Muscle of leg (tissue), 11 donors: Measurements from ENCODE around the gene TNIK. TPM values are rescaled to one million over a fixed set of nuclear protein-coding genes. Genes with fewer than 3 reads are reported as not detected.

Experiments used
- DNase-seq: peaks from one replicate; pipeline ENCODE4 v3.0.0; 2013
- H3K27ac ChIP-seq: one replicate; pipeline ENCODE4 v1.5.1; 2013; ENCODE audit warnings: mild to moderate bottlenecking, low read length, control low read depth
- H3K27me3 ChIP-seq: one replicate; pipeline ENCODE4 v1.6.1; 2013; ENCODE audit warnings: low read length; ENCODE audit not compliant: control insufficient read depth, insufficient read depth
- H3K36me3 ChIP-seq: one replicate; pipeline ENCODE4 v1.6.1; 2013; ENCODE audit warnings: low read length; ENCODE audit not compliant: control insufficient read depth, insufficient read depth
- H3K4me1 ChIP-seq: one replicate; pipeline ENCODE4 v1.6.1; 2013; ENCODE audit warnings: low read length; ENCODE audit not compliant: control insufficient read depth, insufficient read depth
- H3K4me3 ChIP-seq: one replicate; pipeline ENCODE4 v1.5.1; 2013; ENCODE audit warnings: low read length, control low read depth
- H3K9me3 ChIP-seq: replicated peaks from 2 replicates; pipeline ENCODE4 v1.6.1; 2013; ENCODE audit warnings: low read depth, low read length; ENCODE audit not compliant: control insufficient read depth
- WGBS: methylation state at CpG from one replicate; pipeline ENCODE4 v1.1.5; 2013; ENCODE audit warnings: missing lambda C conversion rate; ENCODE audit not compliant: insufficient coverage; 5-methylcytosine and 5-hydroxymethylcytosine counted together
- polyA plus RNA-seq, 8 donors: library from polyadenylated mRNA; unstranded; fragments of 120-200 nt; gene quantifications; one replicate each; pipeline versions ENCODE4 v1.2.1 to v1.2.3, GENCODE V29; 2013; ENCODE audit warnings: inconsistent platforms in 1 of 8, low replicate concordance in 1 of 8; ENCODE audit not compliant: insufficient read length in 8 of 8, insufficient read depth in 1 of 8
- total RNA-seq: library from RNA; stranded (reverse); fragments of 120-200 nt; gene quantifications from one replicate; pipeline ENCODE4 v1.2.4, GENCODE V29; 2013

Gene TNIK
- total and polyA plus RNA-seq, 9 donors: 26.1 to 46.0 (median 33.6) TPM

- Histone ChIP-seq H3K27ac (no peak overlapping the region), H3K36me3 (no peaks in the 10 kb centered on the region), H3K4me1 (peaks cover 4% of the 10 kb centered on the region), H3K9me3 (no peaks in the 10 kb centered on the region), H3K27me3 (no peaks in the 10 kb centered on the region), H3K4me3 (no peak overlapping the region)
- 76% methylated on average over 3 of the region's 4 CpGs for WGBS
- no peak for DNase-seq
These were observed 277.2 kb downstream of the TNIK start for GRCh38 chr3:171183042-171183441.

GRCh38 chr3:171181907-171182690, 278.1 kb downstream of the TNIK start:
- Histone ChIP-seq H3K27me3 (no peaks in the 10 kb centered on the region), H3K27ac (no peak overlapping the region), H3K9me3 (no peaks in the 10 kb centered on the region), H3K4me3 (no peak overlapping the region), H3K4me1 (peaks cover 2% of the 10 kb centered on the region), H3K36me3 (no peaks in the 10 kb centered on the region)
- no peak for DNase-seq
- WGBS: 79% methylated on average over 1 of the region's 4 CpGs

- H3K9me3 ChIP-seq: no peaks in the 10 kb centered on the region
- H3K4me1 ChIP-seq: peaks cover 6% of the 10 kb centered on the region
- H3K27ac ChIP-seq: no peak overlapping the region
- H3K27me3 ChIP-seq: no peaks in the 10 kb centered on the region
- no peak overlapping the region for H3K4me3 ChIP-seq
- no peak for DNase-seq
- H3K36me3 ChIP-seq: peaks cover 3% of the 10 kb centered on the region
These were observed 281.5 kb downstream of the TNIK start for GRCh38 chr3:171178714-171179113.

- Histone ChIP-seq H3K9me3 (no peaks in the 10 kb centered on the region), H3K4me3 (no peak overlapping the region), H3K4me1 (peaks cover 4% of the 10 kb centered on the region), H3K36me3 (peaks cover 8% of the 10 kb centered on the region), H3K27ac (no peak overlapping the region), H3K27me3 (no peaks in the 10 kb centered on the region)
- no CpG with 5 or more reads among the region's 2 CpGs for WGBS
- DNase-seq: no peak
These were observed 282.7 kb downstream of the TNIK start for GRCh38 chr3:171177553-171177952.

- Histone ChIP-seq H3K27ac (no peak overlapping the region), H3K4me1 (peaks cover 4% of the 10 kb centered on the region), H3K9me3 (no peaks in the 10 kb centered on the region), H3K4me3 (no peak overlapping the region), H3K27me3 (no peaks in the 10 kb centered on the region), H3K36me3 (peaks cover 8% of the 10 kb centered on the region)
- DNase-seq: no peak
- 94% methylated on average over 2 of the region's 3 CpGs for WGBS
These were observed 283.1 kb downstream of the TNIK start for GRCh38 chr3:171177056-171177455.

- DNase-seq: no peak
- WGBS: 90% methylated on average over 2 of the region's 5 CpGs
- Histone ChIP-seq H3K36me3 (peaks cover 12% of the 10 kb centered on the region), H3K27ac (no peak overlapping the region), H3K27me3 (no peaks in the 10 kb centered on the region), H3K4me3 (no peak overlapping the region), H3K4me1 (peaks cover 4% of the 10 kb centered on the region), H3K9me3 (no peaks in the 10 kb centered on the region)
These were observed 283.8 kb downstream of the TNIK start for GRCh38 chr3:171176244-171176933.

- H3K9me3 ChIP-seq: no peaks in the 10 kb centered on the region
- no peaks in the 10 kb centered on the region for H3K27me3 ChIP-seq
- H3K4me1 ChIP-seq: peaks cover 4% of the 10 kb centered on the region
- peak; percentile 56 for DNase-seq
- 44% methylated on average over 3 of the region's 7 CpGs for WGBS
- no peak overlapping the region for H3K4me3 ChIP-seq
- no peak overlapping the region for H3K27ac ChIP-seq
- H3K36me3 ChIP-seq: peaks cover 14% of the 10 kb centered on the region
These were observed 284.4 kb downstream of the TNIK start for GRCh38 chr3:171175741-171176234.

- 75% methylated on average over 2 of the region's 6 CpGs for WGBS
- no peak overlapping the region for H3K27ac ChIP-seq
These were observed 286.5 kb downstream of the TNIK start for GRCh38 chr3:171173736-171174135.

GRCh38 chr3:171172070-171172469, 288.1 kb downstream of the TNIK start:
- H3K27ac ChIP-seq: no peak overlapping the region
- no peak overlapping the region for H3K4me3 ChIP-seq
- H3K36me3 ChIP-seq: peaks cover 25% of the 10 kb centered on the region
- 63% methylated on average over 1 of the region's 4 CpGs for WGBS
- H3K4me1 ChIP-seq: peaks cover 4% of the 10 kb centered on the region
- no peaks in the 10 kb centered on the region for H3K9me3 ChIP-seq
- H3K27me3 ChIP-seq: no peaks in the 10 kb centered on the region
- no peak for DNase-seq

More at GRCh38 chr3:171173736-171174135, 286.5 kb downstream of the TNIK start:
- no peaks in the 10 kb centered on the region for H3K9me3 ChIP-seq
- H3K4me3 ChIP-seq: no peak overlapping the region
- H3K4me1 ChIP-seq: peaks cover 4% of the 10 kb centered on the region
- peaks cover 17% of the 10 kb centered on the region for H3K36me3 ChIP-seq
- peak; percentile 40 for DNase-seq
- H3K27me3 ChIP-seq: no peaks in the 10 kb centered on the region

GRCh38 chr3:171169866-171170265, 290.3 kb downstream of the TNIK start:
- WGBS: no CpG with 5 or more reads among the region's 1 CpG
- Histone ChIP-seq H3K27ac (no peak overlapping the region), H3K4me3 (no peak overlapping the region), H3K9me3 (no peaks in the 10 kb centered on the region), H3K4me1 (no peaks in the 10 kb centered on the region), H3K27me3 (no peaks in the 10 kb centered on the region), H3K36me3 (peaks cover 39% of the 10 kb centered on the region)
- DNase-seq: no peak
